H9 (cell line): ENCODE results near the gene KIAA1586. TPM values are rescaled to one million over a fixed set of nuclear protein-coding genes. Genes with fewer than 3 reads are reported as not detected.

Experiments used
- DNase-seq: peaks from one replicate; pipeline ENCODE4 v3.0.0-alpha.2; 2017
- H2AFZ ChIP-seq: one replicate; pipeline ENCODE4 v1.6.1; 2013; ENCODE audit warnings: mild to moderate bottlenecking, low read length, control low read depth, moderate library complexity
- H2AK5ac ChIP-seq: 2 replicates; pipeline ENCODE4 v1.6.1; 2013; ENCODE audit warnings: low read length, control low read depth, mixed read lengths; ENCODE audit not compliant: insufficient read length
- H2BK120ac ChIP-seq: one replicate; pipeline ENCODE4 v1.6.1; 2013; ENCODE audit warnings: low read depth, mild to moderate bottlenecking, low read length, control low read depth, inconsistent platforms; ENCODE audit not compliant: poor library complexity, severe bottlenecking
- H2BK12ac ChIP-seq: 2 replicates; pipeline ENCODE4 v1.6.1; 2013; ENCODE audit warnings: low read length, control low read depth, mixed read lengths, low read depth; ENCODE audit not compliant: insufficient read length
- H2BK15ac ChIP-seq: 2 replicates; pipeline ENCODE4 v1.6.1; 2013; ENCODE audit warnings: low read depth, low read length, control low read depth
- H2BK20ac ChIP-seq: one replicate; pipeline ENCODE4 v1.6.1; 2013; ENCODE audit warnings: low read depth, mild to moderate bottlenecking, low read length, control low read depth, inconsistent platforms; ENCODE audit not compliant: poor library complexity, severe bottlenecking
- H2BK5ac ChIP-seq: 2 replicates; pipeline ENCODE4 v1.6.1; 2013; ENCODE audit warnings: low read length, control low read depth, mixed read lengths; ENCODE audit not compliant: insufficient read length
- H3K14ac ChIP-seq: 2 replicates; pipeline ENCODE4 v1.6.1; 2013; ENCODE audit warnings: low read length, control low read depth; ENCODE audit not compliant: insufficient read depth
- H3K18ac ChIP-seq: 2 replicates; pipeline ENCODE4 v1.6.1; 2013; ENCODE audit warnings: low read depth, mild to moderate bottlenecking, mixed read lengths, low read length, control low read depth; ENCODE audit not compliant: insufficient read length
- H3K23ac ChIP-seq: 2 replicates; pipeline ENCODE4 v1.6.1; 2013; ENCODE audit warnings: low read length, control low read depth, mixed read lengths, low read depth; ENCODE audit not compliant: insufficient read length
- H3K23me2 ChIP-seq: 2 replicates; pipeline ENCODE4 v1.6.1; 2013; ENCODE audit warnings: low read depth, mild to moderate bottlenecking, mixed read lengths, low read length, control low read depth; ENCODE audit not compliant: insufficient read length, poor library complexity, severe bottlenecking
- H3K27ac ChIP-seq: 2 replicates; pipeline ENCODE4 v1.5.1; 2013; ENCODE audit warnings: low read length, control low read depth, mixed read lengths, low read depth; ENCODE audit not compliant: insufficient read length
- H3K27me3 ChIP-seq: 2 replicates; pipeline ENCODE4 v1.6.1; 2013; ENCODE audit warnings: low read length, control low read depth, inconsistent platforms; ENCODE audit not compliant: insufficient read depth
- H3K4ac ChIP-seq: 2 replicates; pipeline ENCODE4 v1.6.1; 2013; ENCODE audit warnings: low read depth, mild to moderate bottlenecking, control low read depth, inconsistent platforms, low read length, moderate library complexity
- H3K4me1 ChIP-seq: 2 replicates; pipeline ENCODE4 v1.6.1; 2013; ENCODE audit warnings: low read length, control low read depth, inconsistent platforms; ENCODE audit not compliant: insufficient read depth
- H3K4me2 ChIP-seq: 2 replicates; pipeline ENCODE4 v1.6.1; 2013; ENCODE audit warnings: low read length, control low read depth, mixed read lengths; ENCODE audit not compliant: insufficient read length, insufficient read depth
- H3K56ac ChIP-seq: 2 replicates; pipeline ENCODE4 v1.6.1; 2013; ENCODE audit warnings: low read depth, mild to moderate bottlenecking, mixed read lengths, low read length, control low read depth; ENCODE audit not compliant: insufficient read length
- H3K79me1 ChIP-seq: 2 replicates; pipeline ENCODE4 v1.6.1; 2013; ENCODE audit warnings: low read depth, mild to moderate bottlenecking, moderate library complexity, low read length, control low read depth, inconsistent platforms; ENCODE audit not compliant: insufficient read depth, poor library complexity, severe bottlenecking
- H3K79me2 ChIP-seq: 2 replicates; pipeline ENCODE4 v1.6.1; 2013; ENCODE audit warnings: low read length, control low read depth, inconsistent platforms; ENCODE audit not compliant: insufficient read depth
- H3K9ac ChIP-seq: 2 replicates; pipeline ENCODE4 v1.6.1; 2013; ENCODE audit warnings: low read length, control low read depth, mixed read lengths; ENCODE audit not compliant: insufficient read length; ENCODE audit errors: extremely low read depth
- H3K9me3 ChIP-seq: one replicate; pipeline ENCODE4 v1.6.1; 2013; ENCODE audit warnings: low read depth, low read length, inconsistent platforms; ENCODE audit not compliant: control insufficient read depth
- H3T11ph ChIP-seq: one replicate; pipeline ENCODE4 v1.6.1; 2013; ENCODE audit warnings: mild to moderate bottlenecking, low read length, control low read depth, inconsistent platforms
- H4K20me1 ChIP-seq: one replicate; pipeline ENCODE4 v1.6.1; 2013; ENCODE audit not compliant: control insufficient read depth, insufficient read length, insufficient read depth
- H4K5ac ChIP-seq: 2 replicates; pipeline ENCODE4 v1.6.1; 2013; ENCODE audit warnings: low read depth, mild to moderate bottlenecking, mixed read lengths, low read length, control low read depth; ENCODE audit not compliant: insufficient read length
- H4K8ac ChIP-seq: replicated peaks from 2 replicates; pipeline ENCODE4 v1.6.1; 2013; ENCODE audit warnings: low read length, control low read depth, mixed read lengths, low read depth; ENCODE audit not compliant: insufficient read length
- H4K91ac ChIP-seq: 2 replicates; pipeline ENCODE4 v1.6.1; 2013; ENCODE audit warnings: low read depth, mild to moderate bottlenecking, moderate library complexity, mixed read lengths, low read length, control low read depth; ENCODE audit not compliant: insufficient read length
- H3K27ac Mint-ChIP-seq, 3 experiments: 2 replicates in 2 of 3; 3 replicates in 1 of 3; pipeline ENCODE4 v1.8.0; 2020 to 2021; ENCODE audit warnings: mixed read lengths in 3 of 3, mild to moderate bottlenecking in 1 of 3, moderate library complexity in 1 of 3
- H3K27me3 Mint-ChIP-seq: 2 replicates; pipeline ENCODE4 v1.8.0; 2021; ENCODE audit warnings: low read depth, mild to moderate bottlenecking, moderate library complexity, mixed read lengths
- H3K36me3 Mint-ChIP-seq, 3 experiments: 2 replicates in 2 of 3; 3 replicates in 1 of 3; pipeline ENCODE4 v1.8.0; 2020 to 2021; ENCODE audit warnings: low read depth in 3 of 3, mixed read lengths in 3 of 3; ENCODE audit not compliant: insufficient read depth in 1 of 3
- H3K4me1 Mint-ChIP-seq, 2 experiments: 2 replicates each; pipeline ENCODE4 v1.8.0; 2020; ENCODE audit warnings: mixed read lengths in 2 of 2
- H3K4me3 Mint-ChIP-seq, 2 experiments: 2 replicates in 1 of 2; 3 replicates in 1 of 2; pipeline ENCODE4 v1.8.0; 2020 to 2021; ENCODE audit warnings: mild to moderate bottlenecking in 2 of 2, mixed read lengths in 2 of 2, moderate library complexity in 1 of 2
- H3K9me3 Mint-ChIP-seq, 2 experiments: 2 replicates in 1 of 2; 3 replicates in 1 of 2; pipeline ENCODE4 v1.8.0; 2020; ENCODE audit warnings: mild to moderate bottlenecking in 2 of 2, mixed read lengths in 2 of 2, moderate library complexity in 1 of 2
- CTCF ChIP-seq: fragments of 200-600 bp; sonication (generic); conservative IDR thresholded peaks from 3 replicates; pipeline ENCODE4 v1.8.0; 2021; ENCODE audit warnings: antibody characterized with exemption, mild to moderate bottlenecking
- WGBS: extraction: QIAGEN DNeasy Blood & Tissue Kit; methylation state at CpG from one replicate; pipeline ENCODE4 v1.1.7; 2013; ENCODE audit warnings: missing lambda C conversion rate, low lambda C conversion rate, mixed read lengths; ENCODE audit not compliant: insufficient read length; ENCODE audit errors: extremely low coverage; 5-methylcytosine and 5-hydroxymethylcytosine counted together
- total RNA-seq: library from RNA; stranded (reverse); gene quantifications from 2 replicates; pipeline ENCODE4 v1.2.1, GENCODE V29; 2021

Gene KIAA1586
- total RNA-seq, 1 experiment from 2014 or later: 33.3 TPM

- no peaks in the 10 kb centered on the region for H3K23me2 ChIP-seq
- no peak overlapping the region for H3K4me3 Mint-ChIP-seq
- no peak overlapping the region for H2AFZ ChIP-seq
- H2BK120ac ChIP-seq: no peak overlapping the region
- no peak overlapping the region for H3K23ac ChIP-seq
- no peak overlapping the region for H3K27ac ChIP-seq
- H3K27ac Mint-ChIP-seq: no peak overlapping the region
- H3K27me3 ChIP-seq: no peaks in the 10 kb centered on the region; the same call in 1 of the 2 replicates
- no peak overlapping the region for H3K56ac ChIP-seq
- peaks cover 4% of the 10 kb centered on the region; the same call in 1 of the 2 replicates for H3K4me1 ChIP-seq
- peaks cover 67 to 71% of the 10 kb centered on the region in 2 experiments for H3K4me1 Mint-ChIP-seq
- peaks cover 0 to 14% (median 11%) of the 10 kb centered on the region in 3 experiments; a peak in 5 of 7 replicates for H3K36me3 Mint-ChIP-seq
- H3K9ac ChIP-seq: no peak overlapping the region
- no peak overlapping the region for H2AK5ac ChIP-seq
- H3K79me1 ChIP-seq: no peaks in the 10 kb centered on the region
- TF ChIP-seq CTCF: no peak
- H2BK20ac ChIP-seq: no peak overlapping the region
- H3K27me3 Mint-ChIP-seq: no peaks in the 10 kb centered on the region
- no peak overlapping the region for H3K14ac ChIP-seq
- no peak overlapping the region for H2BK5ac ChIP-seq
- DNase-seq: no peak
- H3T11ph ChIP-seq: no peak overlapping the region
- no peaks in the 10 kb centered on the region for H3K9me3 ChIP-seq
- no peak overlapping the region for H4K8ac ChIP-seq
- H4K5ac ChIP-seq: no peak overlapping the region
- WGBS: no CpG with 5 or more reads among the region's 3 CpGs
- no peak overlapping the region for H2BK12ac ChIP-seq
- H3K9me3 Mint-ChIP-seq: peaks cover 7 to 15% of the 10 kb centered on the region in 2 experiments
- H3K4me2 ChIP-seq: no peak overlapping the region
- no peak overlapping the region for H3K4ac ChIP-seq
- no peaks in the 10 kb centered on the region for H3K79me2 ChIP-seq
- H4K91ac ChIP-seq: no peak overlapping the region
- H3K18ac ChIP-seq: no peak overlapping the region
- H4K20me1 ChIP-seq: no peaks in the 10 kb centered on the region
- H2BK15ac ChIP-seq: no peak overlapping the region
Observed at GRCh38 chr6:57027301-57027700, 19.2 kb upstream of the KIAA1586 start.
